ENCODE data around the gene ZFTA. TPM values are rescaled to one million over a fixed set of nuclear protein-coding genes. Genes with fewer than 3 reads are reported as not detected.
A peak's percentile ranks its signal among the peaks of the same experiment; 100 is the strongest.

Gene ZFTA
- total RNA-seq, 4 donors from 2014 or later = 3.7 to 10.5 (median 8.5) TPM

DNA sequence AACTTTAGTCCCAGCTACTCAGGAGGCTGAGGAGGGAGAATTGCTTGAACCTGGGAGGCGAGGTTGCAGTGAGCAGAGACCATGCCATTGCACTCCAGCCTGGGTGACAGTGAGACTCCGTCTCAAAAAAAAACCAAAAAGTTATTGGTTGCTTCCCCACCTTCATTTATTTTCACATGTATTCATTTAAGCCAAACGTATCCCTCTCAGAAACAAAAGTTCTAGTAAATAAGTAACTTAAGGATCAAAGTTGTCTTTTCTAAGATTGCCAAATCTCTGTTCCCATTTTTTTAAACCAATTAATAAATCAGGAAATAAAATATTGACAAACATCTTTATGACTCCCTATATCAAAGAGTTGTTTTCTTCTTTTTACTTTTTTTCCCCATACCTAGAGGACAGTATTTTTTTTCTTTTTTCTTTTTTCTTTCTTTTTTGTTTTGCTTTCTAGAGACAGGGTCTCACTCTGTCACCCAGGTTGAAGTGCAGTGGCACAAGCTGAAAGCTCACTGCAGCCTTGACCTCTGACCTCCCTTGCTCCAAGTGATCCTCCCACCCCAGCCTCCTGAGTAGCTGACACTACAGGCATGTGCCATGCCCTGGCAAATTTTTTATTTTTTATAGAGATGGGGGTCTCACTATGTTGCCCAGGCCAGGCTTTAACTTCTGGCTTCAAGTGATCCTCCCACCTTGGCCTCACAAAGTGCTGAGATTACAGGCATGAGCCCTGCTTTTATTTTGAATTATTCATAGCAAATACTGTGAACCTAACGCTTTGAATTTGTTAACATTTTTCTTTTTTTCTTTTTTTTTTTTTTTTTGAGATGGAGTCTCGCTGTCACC is 11.4 kb downstream of the ZFTA start:
- no peaks in the 10 kb centered on the region for H3K27me3 ChIP-seq
- H3K4me1 ChIP-seq = no peaks in the 10 kb centered on the region
- H3K4me3 ChIP-seq = no peak overlapping the region
- H3K36me3 ChIP-seq = peaks cover 0 to 26% (median 0%) of the 10 kb centered on the region in 3 donors
- no peak for TF ChIP-seq CTCF (IDR thresholded peaks at IDR 0.05)
- TF ChIP-seq POLR2A (IDR thresholded peaks at IDR 0.05) = no peak
- H3K9me3 ChIP-seq = no peaks in the 10 kb centered on the region
- no peak for DNase-seq
- H3K27ac ChIP-seq = no peak overlapping the region

DNA sequence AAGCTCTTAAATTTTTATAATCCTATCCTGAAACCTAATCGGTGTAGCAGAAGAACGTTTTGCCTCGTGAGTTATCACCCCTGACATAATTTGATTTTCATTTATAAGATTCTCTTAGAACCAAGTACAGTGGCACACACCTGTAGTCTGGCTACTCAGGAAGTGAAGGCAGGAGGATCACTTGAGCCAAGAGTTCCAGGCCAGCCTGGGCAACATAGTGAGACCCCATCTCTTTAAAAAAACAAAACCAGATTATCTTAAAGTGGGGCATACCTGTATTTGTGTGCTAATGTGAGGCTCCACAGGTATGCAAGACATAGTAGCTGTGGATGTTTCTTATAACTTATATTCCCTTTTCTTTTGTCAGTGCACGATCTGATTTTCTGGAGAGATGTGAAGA is 19.0 kb downstream of the ZFTA start:
- Histone ChIP-seq H3K27ac (no peak overlapping the region), H3K9me3 (no peaks in the 10 kb centered on the region), H3K4me1 (no peaks in the 10 kb centered on the region), H3K27me3 (no peaks in the 10 kb centered on the region), H3K36me3 (peaks cover 0 to 22% (median 0%) of the 10 kb centered on the region in 3 donors), H3K4me3 (no peak overlapping the region)
- DNase-seq = no peak
- TF ChIP-seq POLR2A (IDR thresholded peaks at IDR 0.05) = no peak
- no peak for TF ChIP-seq CTCF (IDR thresholded peaks at IDR 0.05)

- H3K9me3 ChIP-seq = no peaks in the 10 kb centered on the region
- H3K27ac ChIP-seq = no peak overlapping the region
- DNase-seq = no peak
- no peak for TF ChIP-seq CTCF (IDR thresholded peaks at IDR 0.05)
- TF ChIP-seq POLR2A (IDR thresholded peaks at IDR 0.05) = no peak
- peaks cover 0 to 23% (median 0%) of the 10 kb centered on the region in 3 donors for H3K36me3 ChIP-seq
- H3K4me3 ChIP-seq = no peak overlapping the region
- no peaks in the 10 kb centered on the region for H3K27me3 ChIP-seq
- no peaks in the 10 kb centered on the region for H3K4me1 ChIP-seq
Observed at GRCh38 chr11:63747011-63747410, 21.6 kb downstream of the ZFTA start.

DNA sequence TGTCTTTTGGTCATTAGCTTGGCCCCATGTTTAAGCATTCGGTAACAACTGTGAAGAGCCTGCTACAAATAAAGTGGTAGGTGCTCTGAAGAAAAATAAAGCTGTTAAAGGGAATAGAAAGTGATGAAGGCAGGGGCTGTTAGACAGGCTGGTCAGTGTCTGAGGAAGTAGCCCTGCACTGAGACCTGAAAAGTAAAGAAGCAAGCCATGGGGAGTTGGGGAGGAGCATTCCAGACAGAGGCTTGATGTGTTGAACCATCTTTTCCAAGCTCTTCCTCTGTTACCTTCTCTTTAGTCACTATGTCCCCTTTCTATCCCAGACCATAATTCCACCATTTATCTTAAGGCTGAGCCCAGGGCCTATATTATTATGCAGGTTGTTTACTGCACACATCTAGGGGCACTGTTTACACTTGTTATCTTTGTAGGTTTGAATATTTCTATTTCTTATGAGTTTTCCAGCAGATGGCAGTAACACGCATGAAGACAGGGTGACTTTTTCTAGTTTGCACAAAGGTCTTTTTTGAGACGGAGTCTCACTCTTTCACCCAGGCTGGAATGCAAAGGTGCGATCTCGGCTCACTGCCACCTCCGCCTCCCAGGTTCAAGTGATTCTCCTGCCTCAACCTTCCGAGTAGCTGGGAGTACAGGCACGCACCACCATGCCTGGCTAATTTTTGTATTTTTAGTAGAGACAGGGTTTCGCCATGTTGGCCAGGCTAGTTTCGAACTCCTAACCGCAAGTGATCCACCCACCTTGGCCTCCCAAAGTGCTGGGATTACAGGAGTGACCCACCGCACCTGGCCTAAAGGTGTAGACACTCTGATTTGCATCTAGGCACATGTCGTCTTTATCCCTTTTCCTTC is 23.0 kb downstream of the ZFTA start:
- no peak overlapping the region for H3K27ac ChIP-seq
- no peak for TF ChIP-seq POLR2A (IDR thresholded peaks at IDR 0.05)
- TF ChIP-seq CTCF (IDR thresholded peaks at IDR 0.05) = peak in 3 of 6 experiments; percentile 22 to 41 (median 25)
- no peak for DNase-seq

DNA sequence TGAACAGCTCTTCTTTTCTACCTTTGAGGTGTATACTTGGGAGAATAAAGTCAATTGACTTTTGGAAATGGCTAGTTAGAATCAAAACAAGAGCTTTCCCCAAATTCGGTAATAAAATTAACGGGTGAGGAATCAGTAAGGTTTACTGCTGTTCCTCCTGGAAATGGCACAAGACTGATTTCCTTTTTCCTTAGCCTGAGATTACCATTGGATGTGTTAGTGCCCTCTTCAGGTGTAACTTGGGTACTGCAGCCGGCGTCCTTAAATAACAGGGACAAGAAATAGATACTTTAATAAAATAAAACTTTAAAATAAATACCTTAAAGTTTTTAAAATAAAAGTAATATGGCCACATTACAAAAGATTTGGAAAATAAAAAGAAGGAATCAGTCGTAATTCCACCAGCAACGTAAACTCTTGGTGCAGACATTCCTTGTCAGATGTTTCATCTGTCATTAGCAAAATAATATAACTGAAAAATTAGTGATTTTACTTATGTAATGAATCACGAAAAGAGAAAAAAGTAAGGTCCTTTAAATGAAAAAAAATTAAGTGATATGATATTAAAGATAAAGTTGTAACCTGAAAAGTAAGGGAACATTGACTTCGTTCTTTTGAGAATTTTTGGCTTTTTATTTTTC is 29.7 kb downstream of the ZFTA start:
- no peak overlapping the region for H3K27ac ChIP-seq
- no peaks in the 10 kb centered on the region for H3K27me3 ChIP-seq
- H3K4me1 ChIP-seq = no peaks in the 10 kb centered on the region
- DNase-seq = peak; percentile 66 to 92 (median 81)
- no peaks in the 10 kb centered on the region for H3K9me3 ChIP-seq
- H3K36me3 ChIP-seq = peaks cover 0 to 3% (median 0%) of the 10 kb centered on the region in 3 donors
- no peak for TF ChIP-seq POLR2A (IDR thresholded peaks at IDR 0.05)
- TF ChIP-seq CTCF (IDR thresholded peaks at IDR 0.05) = peak; percentile 81 to 98 (median 88)
- H3K4me3 ChIP-seq = no peak overlapping the region

More for the DNA sequence above, 23.0 kb downstream of the ZFTA start:
- no peaks in the 10 kb centered on the region for H3K9me3 ChIP-seq
- H3K36me3 ChIP-seq = peaks cover 0 to 9% (median 0%) of the 10 kb centered on the region in 3 donors
- no peak overlapping the region for H3K4me3 ChIP-seq
- no peaks in the 10 kb centered on the region for H3K4me1 ChIP-seq
- no peaks in the 10 kb centered on the region for H3K27me3 ChIP-seq

Measured in Peyer's patch (tissue), 4 donors.